Suppressor macrophage (primary cell): ENCODE data around the gene ECE1.

ENCODE experiments used
- DNase-seq, 4 experiments: peaks; one replicate each; pipeline ENCODE4 v3.0.0-alpha.2; 2020 to 2022
- total RNA-seq, 17 experiments: gene quantifications; one replicate each; lab custom pipeline; 2026; ENCODE audit warnings: mixed read lengths in 6 of 17, inconsistent platforms in 3 of 17; lab: John Stamatoyannopoulos, UW

Gene ECE1
- total RNA-seq = 5.5 to 44.2 (median 14.1) reads per million in 17 experiments

DNA sequence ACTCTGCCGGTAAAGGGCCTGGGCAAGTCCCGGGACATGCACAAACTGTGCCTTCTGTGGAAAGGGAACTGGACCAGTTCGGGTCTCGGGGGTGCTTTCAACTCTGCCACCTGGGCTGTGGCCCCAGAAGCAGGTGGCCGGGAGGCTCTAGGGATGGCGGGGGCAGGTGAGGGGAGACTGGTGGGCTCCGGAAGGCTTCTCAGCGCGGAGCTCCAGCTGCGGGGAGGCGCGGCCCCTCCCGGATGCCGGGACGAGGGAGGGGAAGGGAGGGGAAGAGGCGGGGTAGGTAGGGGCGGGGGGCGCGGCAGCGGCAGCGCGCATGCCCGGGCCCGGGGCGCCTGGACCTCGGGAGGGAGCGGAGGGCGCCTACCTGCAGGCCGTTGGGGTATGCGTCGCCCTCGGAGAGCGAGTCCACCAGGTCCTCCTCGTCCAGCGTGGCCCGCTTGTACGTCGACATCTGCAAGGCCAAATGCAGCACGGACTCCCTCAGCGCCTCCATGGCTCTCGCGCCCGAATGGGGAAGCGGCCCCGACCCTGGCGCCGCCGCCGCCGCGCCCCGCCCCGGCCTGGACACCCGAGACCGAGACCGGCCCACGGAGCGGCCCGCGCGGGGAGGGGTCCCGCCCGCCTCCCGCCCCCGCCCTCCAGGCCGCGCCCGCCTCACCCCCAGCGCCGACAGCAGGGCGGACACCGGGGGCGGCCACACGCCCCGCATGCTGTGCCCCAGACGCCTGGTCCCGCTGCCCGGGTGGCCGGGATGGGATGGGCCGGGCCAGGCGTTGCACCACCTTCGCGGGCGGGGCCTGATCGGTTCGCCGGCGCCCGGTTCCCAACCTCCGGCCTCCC is at the start of gene ECE1:
Gene ECE1 (minus strand): TSS at position 764 of the 846 bp plus-strand sequence. CDS start 49 bp downstream, at position 715.
- DNase-seq = peak; percentile 54 to 81 (median 64)

GRCh38 chr1:21339356-21340229 is 49.3 kb upstream of the ECE1 start:
- no peak for DNase-seq

DNA sequence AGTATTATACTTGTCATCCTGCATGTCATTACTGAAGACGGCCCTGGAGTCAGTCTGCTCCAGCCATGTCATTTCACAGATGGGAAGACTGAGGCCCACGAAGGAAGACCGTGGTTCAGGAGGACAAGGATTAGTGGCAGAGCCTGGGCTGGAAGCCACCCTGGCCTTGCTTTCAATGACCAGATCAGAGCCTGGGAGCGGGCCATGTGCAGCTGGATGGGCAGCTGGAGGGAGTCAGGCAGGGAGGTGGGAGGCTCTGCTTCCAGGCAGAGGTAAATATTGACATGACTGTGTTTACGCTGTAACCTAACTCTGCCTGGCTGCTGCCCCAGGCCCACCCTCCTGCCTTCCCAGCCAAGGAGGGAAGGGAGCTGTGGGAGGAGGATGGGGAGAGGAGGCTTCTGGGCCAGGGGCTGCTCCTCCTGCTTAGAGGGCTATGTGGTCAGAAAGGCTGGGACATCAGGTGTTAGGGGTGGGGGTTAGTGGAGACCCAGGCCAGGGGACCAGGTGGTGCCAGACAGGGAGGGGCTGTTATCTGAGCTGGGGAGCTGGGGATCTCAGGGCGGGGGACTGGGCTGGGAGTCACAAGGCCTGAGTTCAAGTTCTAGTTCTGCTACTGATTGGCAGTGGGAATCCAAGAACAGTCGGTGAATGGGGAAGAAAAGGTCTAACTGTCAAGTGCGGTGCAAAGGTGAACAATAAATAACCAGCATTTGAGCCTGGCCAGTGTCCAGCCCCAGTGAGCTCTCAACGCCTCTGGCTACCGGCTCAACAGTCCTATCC is 48.5 kb upstream of the ECE1 start:
- DNase-seq = no peak

DNA sequence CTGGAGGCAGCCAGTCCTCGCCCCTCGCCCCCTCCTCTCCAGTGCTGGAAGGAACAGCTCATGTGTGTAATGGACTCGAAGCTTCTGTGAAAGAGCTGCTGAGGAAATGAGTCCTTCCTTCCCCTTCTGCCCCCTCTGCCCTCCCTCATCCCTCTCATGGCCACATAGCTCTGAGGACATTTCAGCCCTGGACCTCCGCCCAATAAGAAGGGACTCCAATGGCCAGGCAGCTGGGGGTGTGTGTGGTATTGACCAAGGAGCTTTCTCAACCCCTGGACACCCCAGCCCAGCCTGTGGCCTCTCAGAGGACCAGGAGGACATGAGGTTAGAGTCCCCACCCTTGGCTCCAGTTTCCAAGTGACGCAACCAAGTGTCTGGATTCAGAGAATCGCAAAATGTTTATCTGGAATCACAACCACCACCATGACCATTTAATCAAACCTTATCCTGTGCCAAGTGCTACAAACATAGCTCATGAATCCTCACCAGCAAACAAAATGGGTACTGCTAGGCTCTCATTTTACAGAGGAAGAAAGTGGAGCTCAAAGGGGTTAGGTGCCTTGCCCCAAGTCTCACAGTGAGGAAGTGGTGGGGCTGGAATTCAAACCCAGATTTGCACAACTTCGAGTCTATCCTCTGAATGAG is 47.8 kb upstream of the ECE1 start:
- peak; percentile 67 to 80 (median 70) for DNase-seq

DNA sequence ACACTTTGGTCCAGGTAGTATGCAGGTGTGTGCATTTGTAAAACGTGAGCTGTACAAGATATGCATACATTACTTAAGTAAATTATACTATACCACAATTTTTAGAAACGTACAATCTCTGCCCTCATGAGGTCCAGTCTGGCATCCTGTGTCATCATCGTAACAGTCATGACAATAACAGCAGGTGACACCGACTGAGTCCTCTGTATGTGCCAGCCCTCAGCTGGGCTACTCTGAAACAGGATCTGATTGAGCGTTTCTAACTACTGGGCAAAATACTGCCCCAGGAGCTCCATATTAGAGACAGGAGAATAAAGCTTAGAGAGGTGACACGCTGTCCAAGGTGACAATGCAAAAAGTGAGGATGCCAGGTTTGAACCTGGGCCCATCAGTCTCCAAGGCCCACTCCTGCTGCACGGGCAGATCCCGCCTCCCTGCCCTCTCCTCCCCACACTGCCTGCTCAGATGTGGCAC is 47.2 kb upstream of the ECE1 start:
- peak in 2 of 4 experiments; percentile 27 to 36 for DNase-seq

- no peak for DNase-seq
These were observed 46.8 kb upstream of the ECE1 start for GRCh38 chr1:21337010-21337437.

GRCh38 chr1:21335750-21336224 is 45.5 kb upstream of the ECE1 start:
- DNase-seq = no peak

DNA sequence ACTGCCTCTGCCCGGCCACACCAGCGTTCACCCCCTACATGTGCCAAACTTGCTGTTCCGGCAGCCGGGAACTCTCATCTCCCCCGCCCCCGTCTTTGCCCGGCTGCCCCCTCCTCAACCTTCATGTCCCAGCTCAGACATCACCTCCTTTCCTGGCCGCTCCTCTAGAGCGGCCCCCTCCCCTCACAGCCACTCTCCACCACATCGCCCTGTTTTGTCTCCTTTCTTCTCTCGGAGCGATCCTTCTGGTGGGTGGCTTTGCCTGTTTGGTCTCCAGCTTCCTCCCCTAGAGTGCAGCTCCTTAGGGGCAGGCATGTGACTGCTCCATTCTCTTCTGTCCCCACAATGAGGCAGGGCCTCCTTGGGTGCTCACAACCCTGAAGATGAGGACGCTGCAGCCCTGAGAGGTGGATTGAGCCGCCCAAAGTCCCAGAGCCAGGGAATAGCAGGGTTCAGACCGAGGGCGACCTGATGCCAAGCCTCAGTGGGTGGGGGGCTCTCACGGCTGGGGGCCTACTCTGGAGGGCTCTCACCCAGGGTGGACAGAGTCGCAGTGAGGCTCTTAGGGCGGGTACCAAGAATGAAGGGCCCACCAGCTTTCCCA is 44.9 kb upstream of the ECE1 start:
- peak in 3 of 4 experiments; percentile 37 to 46 (median 40) for DNase-seq

DNA sequence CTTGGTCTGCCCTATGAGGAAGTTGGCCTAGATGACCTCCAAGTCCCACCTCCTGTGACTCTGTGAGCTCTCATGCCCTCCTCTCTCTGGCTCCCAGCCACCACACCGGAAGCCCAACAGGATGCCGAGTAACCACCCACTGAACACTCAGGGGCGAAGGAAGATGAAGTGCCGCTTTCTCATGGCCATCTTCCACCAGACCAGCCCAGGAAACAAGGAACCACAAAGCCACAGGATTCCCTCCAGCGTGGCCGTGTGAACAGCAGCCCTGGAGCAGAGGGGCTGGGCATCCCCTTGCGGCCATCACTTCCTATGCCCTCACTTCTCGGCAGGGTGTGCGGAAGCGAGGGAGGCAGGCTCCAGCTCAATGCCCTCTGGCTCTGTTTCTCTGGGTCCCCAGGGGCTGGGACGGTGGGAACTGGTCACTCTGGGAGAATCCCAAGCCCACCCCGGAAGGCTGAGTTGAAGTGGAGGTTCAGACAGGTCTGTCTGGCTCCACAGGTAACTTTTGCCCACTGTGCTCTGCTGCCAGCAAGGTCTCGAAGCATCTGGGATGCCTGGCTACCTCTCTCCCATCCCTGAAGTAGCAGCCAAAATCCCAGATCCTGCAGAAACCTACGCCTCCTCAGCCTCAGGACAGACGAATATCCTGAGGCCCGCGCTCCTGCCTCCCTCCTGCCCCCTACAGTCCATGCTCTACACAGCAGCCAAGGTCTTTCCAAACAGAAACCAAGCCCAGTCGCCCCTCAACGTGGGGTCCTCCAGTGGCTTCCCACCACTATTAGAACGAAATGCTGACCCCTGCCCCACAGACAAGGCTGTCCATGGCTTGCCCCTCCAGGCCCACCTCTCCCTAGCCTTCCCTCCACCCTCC is 44.2 kb upstream of the ECE1 start:
- DNase-seq = peak; percentile 94 to 98 (median 96)

DNA sequence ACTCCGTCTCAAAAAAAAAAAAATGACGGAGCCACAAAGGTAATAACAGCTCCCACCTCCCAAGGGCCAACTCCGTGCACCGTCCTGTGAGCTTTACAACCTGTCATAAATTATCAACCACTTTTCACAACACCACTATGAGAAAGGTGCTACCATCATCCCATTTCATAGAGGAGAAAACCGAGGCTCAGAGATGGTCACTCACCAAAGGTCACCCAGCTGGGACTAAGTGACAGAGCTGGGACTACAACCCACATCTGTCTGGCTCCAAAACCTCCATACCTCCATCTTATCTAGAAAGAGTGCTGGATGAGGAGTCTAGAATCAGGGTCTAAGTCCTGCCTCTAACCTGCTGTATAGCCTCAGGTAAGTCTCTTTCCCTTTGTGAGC is 43.6 kb upstream of the ECE1 start:
- DNase-seq = no peak

GRCh38 chr1:21332554-21333311 is 42.5 kb upstream of the ECE1 start:
- DNase-seq = peak; percentile 16 to 65 (median 54)

DNA sequence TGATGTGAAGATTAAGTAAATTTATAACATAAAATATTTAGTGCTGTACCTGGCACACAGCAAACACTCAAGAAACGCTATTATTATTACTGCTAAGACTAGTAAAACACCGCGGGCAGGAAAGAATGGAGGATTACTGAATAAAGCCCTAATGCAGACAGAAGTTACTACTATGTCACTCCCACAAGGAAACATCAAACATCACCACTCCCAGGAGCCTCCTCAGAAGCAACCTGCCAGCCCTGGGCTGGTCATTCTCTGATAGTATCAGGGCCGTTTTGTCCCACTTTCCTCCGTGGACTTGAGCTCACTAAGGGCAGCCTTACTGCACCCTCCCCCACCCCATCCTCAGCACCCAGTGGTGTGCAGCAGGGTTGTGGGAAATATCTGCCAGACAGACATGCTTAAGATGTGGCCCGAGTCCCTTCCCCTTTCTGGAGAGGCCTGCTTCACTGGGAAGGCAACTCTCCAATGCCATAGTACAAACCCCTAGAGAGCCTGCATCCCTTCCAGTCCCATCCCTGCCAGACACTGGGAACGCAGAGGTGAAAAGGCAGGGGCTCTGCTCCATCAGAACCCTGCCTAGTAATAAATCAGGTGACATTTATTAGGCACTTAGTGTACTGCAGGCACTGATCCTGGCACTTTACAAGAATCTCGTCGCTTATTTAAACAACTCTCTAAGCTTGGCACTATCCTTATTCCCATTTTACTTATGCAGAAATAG is 41.7 kb upstream of the ECE1 start:
- peak; percentile 61 to 76 (median 66) for DNase-seq

DNA sequence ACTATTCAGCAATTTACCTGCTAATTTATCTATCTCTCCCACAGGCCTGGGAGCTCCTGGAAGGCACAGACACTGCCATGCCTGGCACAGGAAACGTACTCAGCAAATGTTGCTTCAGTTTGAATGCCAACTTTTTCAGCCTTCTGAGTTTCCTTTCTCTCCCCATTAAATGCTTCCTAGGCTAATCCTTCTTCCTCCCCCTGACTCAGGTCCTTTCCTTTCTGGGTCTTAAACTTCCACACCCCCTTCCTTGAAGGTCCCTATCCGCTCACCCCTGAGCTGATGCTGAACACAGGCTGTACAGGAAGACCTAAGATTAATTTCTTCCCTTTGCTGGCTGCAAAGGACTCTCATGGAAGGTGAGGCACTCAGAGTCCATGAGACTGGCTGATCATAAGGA is 40.3 kb upstream of the ECE1 start:
- DNase-seq = no peak

- DNase-seq = no peak
These were observed 39.1 kb upstream of the ECE1 start for GRCh38 chr1:21329209-21329844.

DNA sequence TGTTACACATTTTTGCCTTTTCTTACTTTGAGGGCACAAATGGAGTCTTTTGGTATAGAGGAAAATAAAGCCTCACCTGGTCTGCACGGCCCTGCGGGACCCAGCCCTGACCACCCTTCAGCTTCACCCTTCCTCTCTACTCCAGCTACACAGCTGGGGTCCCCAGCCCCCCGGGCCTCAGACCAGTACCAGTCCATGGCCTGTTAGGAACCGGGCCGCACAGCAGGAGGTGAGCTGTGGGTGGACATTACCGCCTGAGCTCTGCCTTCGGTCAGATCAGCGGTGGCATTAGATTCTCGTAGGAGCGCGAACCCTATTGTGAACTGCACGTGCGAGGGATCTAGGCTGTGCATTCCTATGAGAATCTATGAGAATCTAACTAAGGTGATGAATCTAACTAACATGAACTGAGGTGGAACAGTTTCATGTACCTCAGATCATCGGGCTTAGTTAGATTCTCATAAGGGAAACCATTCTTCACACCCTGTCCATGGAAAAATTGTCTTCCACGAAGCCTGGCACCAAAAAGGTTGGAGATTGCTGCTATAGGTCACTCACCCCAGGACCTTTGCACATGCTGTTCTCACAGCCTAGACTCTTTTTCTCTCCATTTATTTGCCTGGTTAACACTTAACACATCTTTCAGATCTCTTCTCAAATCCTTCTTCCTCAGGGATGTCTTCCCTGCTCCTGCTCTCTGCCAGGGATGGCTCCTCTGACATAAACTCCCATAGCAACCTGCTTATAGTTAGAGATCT is 37.5 kb upstream of the ECE1 start:
- DNase-seq = no peak

- no peak for DNase-seq
These were observed 36.6 kb upstream of the ECE1 start for GRCh38 chr1:21326861-21327344.

- DNase-seq = no peak
These were observed 35.6 kb upstream of the ECE1 start for GRCh38 chr1:21325731-21326387.
